PC-3 (cell line): ENCODE results near the gene MPL. TPM values are rescaled to one million over a fixed set of nuclear protein-coding genes. Genes with fewer than 3 reads are reported as not detected.

ENCODE experiments used
- ATAC-seq: fragments of 200-7000 bp; cut with Tn5 transposase; 2 replicates; pipeline ENCODE4 v1.9.1; 2020; ENCODE audit warnings: mild to moderate bottlenecking, moderate library complexity
- BruUV-seq: library from RNA; stranded (reverse); fragments of 400-500 nt; replicated peaks from 2 replicates; lab custom pipeline; 2021; lab: Mats Ljungman, UMichigan
- CTCF ChIA-PET: fragments of 300-600 bp; sonication (Branson Sonifier 250); formaldehyde crosslinking; loops from one replicate; lab custom pipeline; 2022; ENCODE audit warnings: antibody characterized with exemption; lab: Charles Lee
- POLR2A ChIA-PET: fragments of 300-600 bp; sonication (Branson Sonifier 250); formaldehyde crosslinking; loops from one replicate; lab custom pipeline; 2022; ENCODE audit warnings: antibody characterized with exemption; ENCODE audit not compliant: unreplicated experiment; lab: Charles Lee
- DNase-seq: peaks from one replicate; pipeline ENCODE4 v3.0.0-alpha.2; 2015
- H2AFZ ChIP-seq: fragments of 300-600 bp; sonication (generic); 2 replicates; pipeline ENCODE4 v1.6.0; 2016; ENCODE audit warnings: antibody characterized with exemption, low read length
- H3F3A ChIP-seq: fragments of 300-600 bp; sonication (generic); one replicate; pipeline ENCODE4 v1.6.0; 2017; ENCODE audit warnings: antibody characterized with exemption, low read length, control low read depth, mild to moderate bottlenecking; ENCODE audit not compliant: unreplicated experiment
- H3K27ac ChIP-seq: fragments of 300-600 bp; sonication (generic); 2 replicates; pipeline ENCODE4 v1.5.1; 2016; ENCODE audit warnings: mild to moderate bottlenecking, low read length
- H3K27me3 ChIP-seq: fragments of 300-600 bp; sonication (generic); 2 replicates; pipeline ENCODE4 v1.6.1; 2016; ENCODE audit warnings: low read length, mixed read lengths
- H3K36me3 ChIP-seq: fragments of 300-600 bp; sonication (generic); 2 replicates; pipeline ENCODE4 v1.6.1; 2016; ENCODE audit warnings: low read depth, mixed run types, low read length, mixed read lengths
- H3K4me1 ChIP-seq: fragments of 300-600 bp; sonication (generic); 2 replicates; pipeline ENCODE4 v1.5.1; 2016; ENCODE audit warnings: low read length; ENCODE audit not compliant: insufficient read depth
- H3K4me2 ChIP-seq: fragments of 300-600 bp; sonication (generic); 2 replicates; pipeline ENCODE4 v1.6.0; 2016; ENCODE audit warnings: low read length
- H3K4me3 ChIP-seq: fragments of 300-600 bp; sonication (generic); 2 replicates; pipeline ENCODE4 v1.5.1; 2016; ENCODE audit warnings: mild to moderate bottlenecking, low read length, mixed read lengths
- H3K79me2 ChIP-seq: fragments of 300-600 bp; sonication (generic); 2 replicates; pipeline ENCODE4 v1.6.1; 2017; ENCODE audit warnings: low read length, mixed read lengths
- H3K9ac ChIP-seq: fragments of 300-600 bp; sonication (generic); 2 replicates; pipeline ENCODE4 v1.6.0; 2016; ENCODE audit warnings: mild to moderate bottlenecking, low read length
- H3K9me2 ChIP-seq: fragments of 300-600 bp; sonication (generic); replicated peaks from 2 replicates; pipeline ENCODE4 v1.6.1; 2016; ENCODE audit warnings: mixed run types, low read length, mixed read lengths
- H3K9me3 ChIP-seq: fragments of 300-600 bp; sonication (generic); 2 replicates; pipeline ENCODE4 v1.6.1; 2016; ENCODE audit warnings: low read length, mixed read lengths
- H4K20me1 ChIP-seq: fragments of 300-600 bp; sonication (generic); 2 replicates; pipeline ENCODE4 v1.6.1; 2016; ENCODE audit warnings: low read length, mixed read lengths
- EZH2 ChIP-seq: fragments of 300-600 bp; sonication (generic); IDR thresholded peaks from one replicate; pipeline ENCODE4 v1.6.1; 2017; ENCODE audit warnings: antibody characterized with exemption, mild to moderate bottlenecking, low read length; ENCODE audit not compliant: unreplicated experiment
- EZH2phosphoT487 ChIP-seq: fragments of 300-600 bp; sonication (generic); IDR thresholded peaks from 2 replicates; pipeline ENCODE4 v1.6.1; 2018; ENCODE audit warnings: mild to moderate bottlenecking, antibody characterized with exemption, low read length, borderline replicate concordance
- intact Hi-C: fragments of 100-400 bp; cut with micrococcal nuclease; formaldehyde crosslinking; loops from 2 replicates; pipeline ENCODE4 v1.9.0; 2023
- total RNA-seq: library from RNA; depleted of rRNA; stranded (reverse); fragments of >200 nt; gene quantifications from 2 replicates; pipeline ENCODE4 v1.2.3, GENCODE V29; 2014
- TF ChIP-seq, protein P1 (sequence below): fragments of 300-600 bp; sonication (generic); conservative IDR thresholded peaks from 2 replicates; pipeline ENCODE4 v1.5.1; 2017; ENCODE audit warnings: antibody characterized with exemption, low read depth, mild to moderate bottlenecking, low read length

The MPL gene
- total RNA-seq, 1 experiment from 2014 or later = not detected

DNA sequence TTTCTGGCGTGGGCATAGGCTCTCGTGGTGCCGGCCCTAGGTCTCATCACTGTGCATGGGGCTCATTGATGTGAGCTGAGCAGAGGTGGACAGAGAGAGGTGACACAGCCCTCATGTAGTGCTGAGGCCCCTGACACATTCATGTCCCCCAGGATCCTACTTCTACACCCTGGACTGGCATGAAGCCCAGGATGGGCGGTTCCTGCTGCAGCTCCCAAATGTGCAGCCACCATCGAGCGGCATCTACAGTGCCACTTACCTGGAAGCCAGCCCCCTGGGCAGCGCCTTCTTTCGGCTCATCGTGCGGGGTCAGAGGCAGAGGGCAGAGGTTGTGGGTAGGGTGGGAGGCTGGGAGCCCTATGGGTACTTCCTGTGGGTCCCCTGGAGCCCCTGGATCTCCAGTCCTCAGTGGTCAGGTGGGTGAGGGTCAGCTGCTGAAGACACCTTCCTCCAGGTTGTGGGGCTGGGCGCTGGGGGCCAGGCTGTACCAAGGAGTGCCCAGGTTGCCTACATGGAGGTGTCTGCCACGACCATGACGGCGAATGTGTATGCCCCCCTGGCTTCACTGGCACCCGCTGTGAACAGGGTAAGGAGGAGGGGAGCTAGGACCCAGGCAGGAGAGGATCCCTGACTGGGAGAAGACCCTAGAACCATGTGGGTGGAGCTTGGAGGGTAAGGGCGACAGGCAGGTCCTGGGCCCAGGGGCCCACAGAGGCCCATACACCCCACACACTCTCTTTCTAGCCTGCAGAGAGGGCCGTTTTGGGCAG lies 30.7 kb upstream of the MPL start:
- CTCF ChIA-PET = no interaction called here
- ATAC-seq (no peak), DNase-seq (no peak)

DNA sequence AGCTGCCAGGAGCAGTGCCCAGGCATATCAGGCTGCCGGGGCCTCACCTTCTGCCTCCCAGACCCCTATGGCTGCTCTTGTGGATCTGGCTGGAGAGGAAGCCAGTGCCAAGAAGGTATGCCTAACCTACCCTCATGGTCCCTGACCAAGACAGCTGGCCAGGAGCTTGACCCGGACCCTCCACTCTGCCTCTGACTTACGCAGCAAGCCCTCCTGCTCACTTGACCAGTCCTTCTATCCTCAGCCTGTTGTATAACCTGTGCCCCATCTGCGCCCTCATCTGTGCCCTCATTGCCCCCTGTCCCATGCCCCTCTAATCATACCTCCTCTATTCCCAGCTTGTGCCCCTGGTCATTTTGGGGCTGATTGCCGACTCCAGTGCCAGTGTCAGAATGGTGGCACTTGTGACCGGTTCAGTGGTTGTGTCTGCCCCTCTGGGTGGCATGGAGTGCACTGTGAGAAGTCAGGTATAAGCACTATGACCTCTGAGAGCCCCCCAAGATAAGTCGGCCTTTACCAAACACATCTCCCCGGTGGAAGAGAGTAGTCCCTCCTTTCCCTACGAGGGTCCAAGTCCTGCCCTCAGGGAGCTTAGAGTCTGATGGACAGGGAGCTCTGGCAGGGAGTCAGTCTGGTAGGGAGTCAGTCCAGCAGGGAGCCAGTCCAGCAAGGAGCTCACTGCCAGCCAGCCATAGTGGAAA lies 30.0 kb upstream of the MPL start:
- no peak overlapping the region for H3K27ac ChIP-seq
- no peaks in the 10 kb centered on the region for H4K20me1 ChIP-seq
- TF ChIP-seq EZH2 = no peak
- TF ChIP-seq EZH2phosphoT487 = no peak
- TF ChIP-seq, protein P1, sequence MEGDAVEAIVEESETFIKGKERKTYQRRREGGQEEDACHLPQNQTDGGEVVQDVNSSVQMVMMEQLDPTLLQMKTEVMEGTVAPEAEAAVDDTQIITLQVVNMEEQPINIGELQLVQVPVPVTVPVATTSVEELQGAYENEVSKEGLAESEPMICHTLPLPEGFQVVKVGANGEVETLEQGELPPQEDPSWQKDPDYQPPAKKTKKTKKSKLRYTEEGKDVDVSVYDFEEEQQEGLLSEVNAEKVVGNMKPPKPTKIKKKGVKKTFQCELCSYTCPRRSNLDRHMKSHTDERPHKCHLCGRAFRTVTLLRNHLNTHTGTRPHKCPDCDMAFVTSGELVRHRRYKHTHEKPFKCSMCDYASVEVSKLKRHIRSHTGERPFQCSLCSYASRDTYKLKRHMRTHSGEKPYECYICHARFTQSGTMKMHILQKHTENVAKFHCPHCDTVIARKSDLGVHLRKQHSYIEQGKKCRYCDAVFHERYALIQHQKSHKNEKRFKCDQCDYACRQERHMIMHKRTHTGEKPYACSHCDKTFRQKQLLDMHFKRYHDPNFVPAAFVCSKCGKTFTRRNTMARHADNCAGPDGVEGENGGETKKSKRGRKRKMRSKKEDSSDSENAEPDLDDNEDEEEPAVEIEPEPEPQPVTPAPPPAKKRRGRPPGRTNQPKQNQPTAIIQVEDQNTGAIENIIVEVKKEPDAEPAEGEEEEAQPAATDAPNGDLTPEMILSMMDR = no peak
- H3K4me1 ChIP-seq = no peaks in the 10 kb centered on the region
- no peak for ATAC-seq
- H3K9me2 ChIP-seq = no peaks in the 10 kb centered on the region
- no peaks in the 10 kb centered on the region for H3K36me3 ChIP-seq
- no TSS peak for BruUV-seq
- no peak overlapping the region for H2AFZ ChIP-seq
- H3K4me2 ChIP-seq = no peak overlapping the region
- ChIA-PET POLR2A (no interaction called here), CTCF (no interaction called here)
- no peak overlapping the region for H3K4me3 ChIP-seq
- H3K79me2 ChIP-seq = no peaks in the 10 kb centered on the region
- no peak overlapping the region for H3K9ac ChIP-seq
- intact Hi-C loops = no loop called here
- H3K9me3 ChIP-seq = no peaks in the 10 kb centered on the region
- H3F3A ChIP-seq = no peaks in the 10 kb centered on the region
- DNase-seq = no peak
- H3K27me3 ChIP-seq = no peaks in the 10 kb centered on the region

More for the DNA sequence above, 30.7 kb upstream of the MPL start:
- Histone ChIP-seq H3K9me2 (no peaks in the 10 kb centered on the region), H3K4me1 (no peaks in the 10 kb centered on the region), H3K27ac (no peak overlapping the region), H3F3A (no peaks in the 10 kb centered on the region), H3K27me3 (no peaks in the 10 kb centered on the region), H4K20me1 (no peaks in the 10 kb centered on the region), H3K36me3 (no peaks in the 10 kb centered on the region), H3K9ac (no peak overlapping the region), H3K4me2 (no peak overlapping the region), H3K9me3 (no peaks in the 10 kb centered on the region), H3K79me2 (no peaks in the 10 kb centered on the region), H3K4me3 (no peak overlapping the region), H2AFZ (no peak overlapping the region)
- intact Hi-C loops = no loop called here
- TF ChIP-seq EZH2phosphoT487 (no peak), EZH2 (no peak)
- TF ChIP-seq, protein P1 = no peak
- POLR2A ChIA-PET = no interaction called here
- BruUV-seq = no TSS peak
